K562 (cell line): ENCODE measurements around the gene CD46. TPM values are rescaled to one million over a fixed set of nuclear protein-coding genes. Genes with fewer than 3 reads are reported as not detected.

Experiments used
- ARNT ChIP-seq, 2 experiments: fragments of 450-650 bp; IDR thresholded peaks; 2 replicates each; pipeline ENCODE4 v1.6.1; 2016; ENCODE audit warnings: mild to moderate bottlenecking in 1 of 2
- ASH1L ChIP-seq: fragments of 450-650 bp; IDR thresholded peaks from 2 replicates; pipeline ENCODE4 v1.6.1; 2018; ENCODE audit warnings: borderline replicate concordance, mild to moderate bottlenecking, low read depth; ENCODE audit not compliant: partially characterized antibody
- BRD4 ChIP-seq: fragments of 200-600 bp; sonication (generic); IDR thresholded peaks from 2 replicates; pipeline ENCODE4 v1.6.1; 2017; ENCODE audit warnings: inconsistent platforms
- CBX5 ChIP-seq: IDR thresholded peaks from 2 replicates; pipeline ENCODE4 v1.6.1; 2014; ENCODE audit warnings: low read depth, borderline replicate concordance
- ETS2 ChIP-seq: IDR thresholded peaks from 2 replicates; pipeline ENCODE4 v1.6.1; 2016; ENCODE audit warnings: borderline replicate concordance, missing genetic modification characterization, mild to moderate bottlenecking, moderate library complexity, missing compliant biosample characterization; ENCODE audit not compliant: poor library complexity, severe bottlenecking
- GABPB1 ChIP-seq: sonication (generic); formaldehyde crosslinking; IDR thresholded peaks from 2 replicates; pipeline ENCODE4 v1.8.0; 2022; ENCODE audit warnings: mild to moderate bottlenecking, missing genetic modification reagents
- GTF2F1 ChIP-seq: IDR thresholded peaks from 2 replicates; pipeline ENCODE4 v1.6.1; 2011; ENCODE audit warnings: low read depth, low read length, improper control_type of control experiment
- JUNB ChIP-seq: fragments of 450-650 bp; formaldehyde crosslinking; conservative IDR thresholded peaks from 2 replicates; pipeline ENCODE4 v1.4.0; 2020; ENCODE audit warnings: mild to moderate bottlenecking
- NEUROD1 ChIP-seq: fragments of 150-350 bp; IDR thresholded peaks from 2 replicates; pipeline ENCODE4 v1.6.1; 2014; ENCODE audit warnings: borderline replicate concordance, low read length, low read depth; ENCODE audit not compliant: partially characterized antibody
- NR3C1 ChIP-seq: sonication (generic); formaldehyde crosslinking; IDR thresholded peaks from 2 replicates; pipeline ENCODE4 v1.8.1; 2022; ENCODE audit warnings: missing genetic modification reagents
- PML ChIP-seq: IDR thresholded peaks from 2 replicates; pipeline ENCODE4 v1.6.1; 2012; ENCODE audit warnings: low read length, inconsistent platforms
- RHOXF2B ChIP-seq: fragments of 250-450 bp; sonication (Bioruptor Pico); conservative IDR thresholded peaks from 2 replicates; pipeline ENCODE4 v1.5.1; 2021
- SMARCB1 ChIP-seq: IDR thresholded peaks from 2 replicates; pipeline ENCODE4 v1.6.1; 2011; ENCODE audit warnings: improper control_type of control experiment, low read depth; ENCODE audit not compliant: insufficient read length
- SPI1 ChIP-seq: IDR thresholded peaks from 2 replicates; pipeline ENCODE4 v1.6.1; 2011; ENCODE audit warnings: low read depth, low read length, control low read depth, borderline replicate concordance
- SREBF2 ChIP-seq: sonication (generic); formaldehyde crosslinking; IDR thresholded peaks from 2 replicates; pipeline ENCODE4 v1.4.0; 2020; ENCODE audit warnings: mild to moderate bottlenecking, missing genetic modification reagents
- TAL1 ChIP-seq: fragments of 450-650 bp; IDR thresholded peaks from 2 replicates; pipeline ENCODE4 v1.6.1; 2016; ENCODE audit warnings: mild to moderate bottlenecking
- TEAD1 ChIP-seq, 2 experiments: fragments of 450-650 bp in 1 of 2; sonication (generic) in 1 of 2; formaldehyde crosslinking; IDR thresholded peaks; 2 replicates each; pipeline versions ENCODE4 v1.4.0 to v1.8.0; 2020 to 2022; ENCODE audit warnings: mild to moderate bottlenecking in 2 of 2, missing genetic modification reagents in 1 of 2
- XRCC4 ChIP-seq: IDR thresholded peaks from one replicate; pipeline ENCODE4 v1.6.1; 2011; ENCODE audit not compliant: insufficient read depth, insufficient read length; ENCODE audit errors: extremely low read depth
- ZNF3 ChIP-seq: fragments of 250-450 bp; sonication (Bioruptor Pico); IDR thresholded peaks from 2 replicates; pipeline ENCODE4 v1.5.0; 2021; ENCODE audit warnings: mild to moderate bottlenecking, moderate library complexity
- ZNF717 ChIP-seq: fragments of 250-450 bp; sonication (Bioruptor Pico); IDR thresholded peaks from 2 replicates; pipeline ENCODE4 v1.5.0; 2021
- polyA plus RNA-seq, 8 experiments: library from polyadenylated mRNA; depleted of rRNA in 4 of 8; stranded (reverse) in 5 of 8; unstranded in 3 of 8; fragments of >200 nt; fragmentation: Nextera tagmentation in 2 of 8; fragmentation: Illumina TruSeq in 1 of 8; extraction: Ambion mirVana in 2 of 8; extraction: Trizol in 1 of 8; gene quantifications; 2 replicates each; pipeline versions ENCODE4 v1.2.1 to v1.2.3, GENCODE V29; 2011 to 2014; ENCODE audit warnings: inconsistent platforms in 1 of 8, missing spikeins in 1 of 8
- total RNA-seq, 7 experiments: library from RNA; depleted of rRNA in 6 of 7; stranded (reverse); fragments of >200 nt in 6 of 7; fragmentation: Illumina TruSeq in 2 of 7; extraction: Trizol in 2 of 7; gene quantifications; 2 replicates each; pipeline versions ENCODE4 v1.2.1 to v1.2.3, GENCODE V29; 2011 to 2021; ENCODE audit warnings: low replicate concordance in 1 of 7
- TF ChIP-seq, protein P1 (sequence below): fragments of 450-650 bp; formaldehyde crosslinking; conservative IDR thresholded peaks from 2 replicates; pipeline ENCODE4 v1.4.0; 2022; ENCODE audit warnings: mild to moderate bottlenecking, missing genetic modification characterization
- TF ChIP-seq, protein P2 (sequence below): IDR thresholded peaks from 2 replicates; pipeline ENCODE4 v1.6.1; 2014; ENCODE audit warnings: antibody characterized with exemption
- TF ChIP-seq, protein P3 (sequence below): fragments of 450-650 bp; formaldehyde crosslinking; IDR thresholded peaks from 2 replicates; pipeline ENCODE4 v1.4.0; 2020; ENCODE audit warnings: mild to moderate bottlenecking, moderate library complexity
- TF ChIP-seq, protein P4 (sequence below): fragments of 450-650 bp; formaldehyde crosslinking; IDR thresholded peaks from 2 replicates; pipeline ENCODE4 v1.4.0; 2020; ENCODE audit warnings: mild to moderate bottlenecking

Gene CD46
- total and polyA plus RNA-seq, 9 of the 15 experiments (the other 6 are each of a cell fraction or from before 2014, with no cell fraction given), result 87.9 to 374 (median 156) TPM

DNA sequence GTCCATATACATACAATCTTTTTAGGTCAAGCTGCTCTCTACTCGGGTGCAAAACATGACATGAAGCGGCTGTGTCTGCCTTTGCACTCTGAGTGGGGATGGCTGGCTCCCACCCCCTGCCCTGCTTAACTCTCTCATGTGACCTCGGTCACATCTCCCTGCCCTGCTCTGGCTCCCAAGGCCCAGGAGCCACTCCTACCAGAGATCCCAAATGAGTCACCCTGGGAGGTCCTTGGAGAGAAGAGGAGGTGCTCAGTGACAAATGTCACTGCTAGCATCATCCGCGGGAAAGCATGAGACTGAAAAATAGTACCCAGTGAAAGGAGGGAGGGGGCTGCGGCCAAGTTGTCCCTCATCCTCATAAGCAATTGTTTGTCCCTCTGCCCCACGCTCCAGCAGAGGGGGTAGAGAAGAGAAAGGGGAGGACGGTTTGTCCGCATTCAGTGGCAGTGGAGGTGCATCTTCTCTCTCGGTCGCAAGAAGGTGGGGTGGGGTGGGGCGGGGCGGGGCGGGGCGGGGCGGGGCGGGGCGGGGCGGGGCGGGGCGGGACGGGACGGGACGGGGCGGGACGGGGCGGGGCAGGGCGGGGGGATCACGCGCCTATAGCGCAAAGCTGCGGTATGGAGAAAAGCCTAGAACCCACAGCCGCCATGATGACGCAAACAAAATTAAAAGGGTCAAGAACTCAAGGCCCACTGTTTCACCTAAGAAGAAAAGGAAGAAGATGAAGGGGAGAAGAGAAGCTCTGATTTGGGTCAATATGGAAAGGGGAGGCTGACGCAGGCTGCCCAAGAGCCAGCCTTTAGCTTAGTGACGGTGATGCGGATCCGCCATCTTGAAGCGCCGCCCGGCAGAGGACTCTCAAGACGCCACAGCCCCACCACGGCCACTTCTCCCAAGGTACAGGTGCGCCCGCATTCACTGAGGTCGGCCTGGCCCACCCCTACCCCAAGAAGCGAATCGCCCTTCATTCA is 66.2 kb downstream of the CD46 start (continued):
- TF ChIP-seq GTF2F1 (no peak), GABPB1 (CRISPR knock-in tag) (no peak), TEAD1 (CRISPR knock-in tag; IDR thresholded peaks at IDR 0.05) (peak in 1 of 2 experiments; percentile 90; a peak in 2 of 4 replicates), CBX5 (no peak), ZNF717 (CRISPR knock-in tag) (no peak), RHOXF2B (no peak), SMARCB1 (no peak), TAL1 (no peak), BRD4 (no peak), SPI1 (no peak), SREBF2 (no peak), NEUROD1 (no peak), ARNT (IDR thresholded peaks at IDR 0.05) (no peak), ASH1L (no peak), NR3C1 (CRISPR knock-in tag) (no peak), PML (no peak), ETS2 (tag) (no peak), XRCC4 (no peak), ZNF3 (CRISPR knock-in tag) (no peak), JUNB (CRISPR knock-in tag) (no peak)
- TF ChIP-seq, protein P1, sequence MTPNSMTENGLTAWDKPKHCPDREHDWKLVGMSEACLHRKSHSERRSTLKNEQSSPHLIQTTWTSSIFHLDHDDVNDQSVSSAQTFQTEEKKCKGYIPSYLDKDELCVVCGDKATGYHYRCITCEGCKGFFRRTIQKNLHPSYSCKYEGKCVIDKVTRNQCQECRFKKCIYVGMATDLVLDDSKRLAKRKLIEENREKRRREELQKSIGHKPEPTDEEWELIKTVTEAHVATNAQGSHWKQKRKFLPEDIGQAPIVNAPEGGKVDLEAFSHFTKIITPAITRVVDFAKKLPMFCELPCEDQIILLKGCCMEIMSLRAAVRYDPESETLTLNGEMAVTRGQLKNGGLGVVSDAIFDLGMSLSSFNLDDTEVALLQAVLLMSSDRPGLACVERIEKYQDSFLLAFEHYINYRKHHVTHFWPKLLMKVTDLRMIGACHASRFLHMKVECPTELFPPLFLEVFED (CRISPR knock-in tag), result 0 out of 2 replicates have a peak, but pooled peaks have one; percentile 33
- TF ChIP-seq, protein P2, sequence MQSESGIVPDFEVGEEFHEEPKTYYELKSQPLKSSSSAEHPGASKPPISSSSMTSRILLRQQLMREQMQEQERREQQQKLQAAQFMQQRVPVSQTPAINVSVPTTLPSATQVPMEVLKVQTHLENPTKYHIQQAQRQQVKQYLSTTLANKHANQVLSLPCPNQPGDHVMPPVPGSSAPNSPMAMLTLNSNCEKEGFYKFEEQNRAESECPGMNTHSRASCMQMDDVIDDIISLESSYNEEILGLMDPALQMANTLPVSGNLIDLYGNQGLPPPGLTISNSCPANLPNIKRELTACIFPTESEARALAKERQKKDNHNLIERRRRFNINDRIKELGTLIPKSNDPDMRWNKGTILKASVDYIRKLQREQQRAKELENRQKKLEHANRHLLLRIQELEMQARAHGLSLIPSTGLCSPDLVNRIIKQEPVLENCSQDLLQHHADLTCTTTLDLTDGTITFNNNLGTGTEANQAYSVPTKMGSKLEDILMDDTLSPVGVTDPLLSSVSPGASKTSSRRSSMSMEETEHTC, result peak; percentile 32; the same call in 1 of the 2 replicates
- TF ChIP-seq, protein P3, sequence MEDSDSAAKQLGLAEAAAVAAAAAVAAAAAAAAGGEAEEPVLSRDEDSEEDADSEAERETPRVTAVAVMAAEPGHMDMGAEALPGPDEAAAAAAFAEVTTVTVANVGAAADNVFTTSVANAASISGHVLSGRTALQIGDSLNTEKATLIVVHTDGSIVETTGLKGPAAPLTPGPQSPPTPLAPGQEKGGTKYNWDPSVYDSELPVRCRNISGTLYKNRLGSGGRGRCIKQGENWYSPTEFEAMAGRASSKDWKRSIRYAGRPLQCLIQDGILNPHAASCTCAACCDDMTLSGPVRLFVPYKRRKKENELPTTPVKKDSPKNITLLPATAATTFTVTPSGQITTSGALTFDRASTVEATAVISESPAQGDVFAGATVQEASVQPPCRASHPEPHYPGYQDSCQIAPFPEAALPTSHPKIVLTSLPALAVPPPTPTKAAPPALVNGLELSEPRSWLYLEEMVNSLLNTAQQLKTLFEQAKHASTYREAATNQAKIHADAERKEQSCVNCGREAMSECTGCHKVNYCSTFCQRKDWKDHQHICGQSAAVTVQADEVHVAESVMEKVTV, result 0 out of 2 replicates have a peak, but pooled peaks have one; percentile 18
- TF ChIP-seq, protein P4, sequence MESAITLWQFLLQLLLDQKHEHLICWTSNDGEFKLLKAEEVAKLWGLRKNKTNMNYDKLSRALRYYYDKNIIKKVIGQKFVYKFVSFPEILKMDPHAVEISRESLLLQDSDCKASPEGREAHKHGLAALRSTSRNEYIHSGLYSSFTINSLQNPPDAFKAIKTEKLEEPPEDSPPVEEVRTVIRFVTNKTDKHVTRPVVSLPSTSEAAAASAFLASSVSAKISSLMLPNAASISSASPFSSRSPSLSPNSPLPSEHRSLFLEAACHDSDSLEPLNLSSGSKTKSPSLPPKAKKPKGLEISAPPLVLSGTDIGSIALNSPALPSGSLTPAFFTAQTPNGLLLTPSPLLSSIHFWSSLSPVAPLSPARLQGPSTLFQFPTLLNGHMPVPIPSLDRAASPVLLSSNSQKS, result 0 out of 2 replicates have a peak, but pooled peaks have one; percentile 24
